SK-N-SH treated with all-trans-retinoic acid at 6 μM for 48 hours (cell line): ENCODE data around the gene IL17RB.

Source experiments
- ATAC-seq: fragments of 200-7000 bp; cut with Tn5 transposase; 3 replicates; pipeline ENCODE4 v1.9.1; 2020; ENCODE audit warnings: mild to moderate bottlenecking, moderate library complexity
- ARNTL ChIP-seq: fragments of 450-650 bp; formaldehyde crosslinking; IDR thresholded peaks from 2 replicates; pipeline ENCODE4 v1.5.0; 2020; ENCODE audit warnings: low read depth, mild to moderate bottlenecking, moderate library complexity, borderline replicate concordance
- BACH2 ChIP-seq: fragments of 250-450 bp; sonication (Bioruptor Pico); IDR thresholded peaks from 2 replicates; pipeline ENCODE4 v1.9.0; 2021; ENCODE audit warnings: mild to moderate bottlenecking, borderline replicate concordance
- CSDC2 ChIP-seq: fragments of 250-450 bp; sonication (Bioruptor Pico); IDR thresholded peaks from 2 replicates; pipeline ENCODE4 v1.5.0; 2020; ENCODE audit warnings: mild to moderate bottlenecking, moderate library complexity
- ESRRG ChIP-seq: fragments of 250-450 bp; sonication (Bioruptor Pico); IDR thresholded peaks from 2 replicates; pipeline ENCODE4 v1.6.1; 2021; ENCODE audit warnings: mild to moderate bottlenecking
- ISL1 ChIP-seq: fragments of 250-450 bp; sonication (Bioruptor Pico); IDR thresholded peaks from 2 replicates; pipeline ENCODE4 v2.1.2; 2022; ENCODE audit warnings: mild to moderate bottlenecking, moderate library complexity
- OSR1 ChIP-seq: fragments of 250-450 bp; sonication (Bioruptor Pico); IDR thresholded peaks from 2 replicates; pipeline ENCODE4 v1.8.0; 2022; ENCODE audit warnings: moderate library complexity, mild to moderate bottlenecking, inconsistent platforms
- PPARA ChIP-seq: fragments of 250-450 bp; sonication (Bioruptor Pico); IDR thresholded peaks from 2 replicates; pipeline ENCODE4 v1.5.0; 2020; ENCODE audit warnings: mild to moderate bottlenecking, borderline replicate concordance
- RARB ChIP-seq: fragments of 250-450 bp; sonication (Bioruptor Pico); IDR thresholded peaks from 2 replicates; pipeline ENCODE4 v1.8.0; 2021; ENCODE audit warnings: mild to moderate bottlenecking, moderate library complexity
- SNAI2 ChIP-seq: fragments of 250-450 bp; sonication (Bioruptor Pico); IDR thresholded peaks from 2 replicates; pipeline ENCODE4 v1.5.0; 2020; ENCODE audit warnings: mild to moderate bottlenecking, moderate library complexity
- TCF4 ChIP-seq: fragments of 250-450 bp; sonication (Bioruptor Pico); IDR thresholded peaks from 2 replicates; pipeline ENCODE4 v1.8.0; 2021; ENCODE audit warnings: mild to moderate bottlenecking, moderate library complexity, borderline replicate concordance
- TOX ChIP-seq: fragments of 250-450 bp; sonication (Bioruptor Pico); IDR thresholded peaks from 2 replicates; pipeline ENCODE4 v1.8.0; 2021; ENCODE audit warnings: mild to moderate bottlenecking, moderate library complexity, borderline replicate concordance
- ZFP3 ChIP-seq: fragments of 250-450 bp; sonication (Bioruptor Pico); IDR thresholded peaks from 2 replicates; pipeline ENCODE4 v1.5.0; 2020; ENCODE audit warnings: mild to moderate bottlenecking, moderate library complexity
- ZFP30 ChIP-seq: fragments of 450-650 bp; formaldehyde crosslinking; IDR thresholded peaks from 2 replicates; pipeline ENCODE4 v1.5.0; 2022; ENCODE audit warnings: mild to moderate bottlenecking, moderate library complexity
- ZNF565 ChIP-seq: fragments of 450-650 bp; formaldehyde crosslinking; conservative IDR thresholded peaks from 2 replicates; pipeline ENCODE4 v1.5.0; 2020; ENCODE audit warnings: low read depth, mild to moderate bottlenecking, moderate library complexity
- ZNF8 ChIP-seq: fragments of 450-650 bp; formaldehyde crosslinking; IDR thresholded peaks from 2 replicates; pipeline ENCODE4 v1.5.0; 2020; ENCODE audit warnings: mild to moderate bottlenecking, moderate library complexity
- TF ChIP-seq, protein P1 (sequence below): fragments of 250-450 bp; sonication (Bioruptor Pico); IDR thresholded peaks from 2 replicates; pipeline ENCODE4 v1.5.1; 2021; ENCODE audit warnings: mild to moderate bottlenecking, moderate library complexity
- TF ChIP-seq, protein P2 (sequence below): fragments of 250-450 bp; sonication (Bioruptor Pico); IDR thresholded peaks from 2 replicates; pipeline ENCODE4 v1.5.1; 2020; ENCODE audit warnings: low read depth, mild to moderate bottlenecking, moderate library complexity
- TF ChIP-seq, protein P3 (sequence below): fragments of 250-450 bp; sonication (Bioruptor Pico); IDR thresholded peaks from 2 replicates; pipeline ENCODE4 v1.5.0; 2020; ENCODE audit warnings: mild to moderate bottlenecking, moderate library complexity
- TF ChIP-seq, protein P4 (sequence below): fragments of 250-450 bp; sonication (Bioruptor Pico); IDR thresholded peaks from 2 replicates; pipeline ENCODE4 v1.8.0; 2020; ENCODE audit warnings: mild to moderate bottlenecking, moderate library complexity, borderline replicate concordance
- TF ChIP-seq, protein P5 (sequence below): fragments of 250-450 bp; sonication (Bioruptor Pico); IDR thresholded peaks from 2 replicates; pipeline ENCODE4 v1.8.0; 2021; ENCODE audit warnings: low read depth, mild to moderate bottlenecking, moderate library complexity, borderline replicate concordance

The IL17RB gene

DNA sequence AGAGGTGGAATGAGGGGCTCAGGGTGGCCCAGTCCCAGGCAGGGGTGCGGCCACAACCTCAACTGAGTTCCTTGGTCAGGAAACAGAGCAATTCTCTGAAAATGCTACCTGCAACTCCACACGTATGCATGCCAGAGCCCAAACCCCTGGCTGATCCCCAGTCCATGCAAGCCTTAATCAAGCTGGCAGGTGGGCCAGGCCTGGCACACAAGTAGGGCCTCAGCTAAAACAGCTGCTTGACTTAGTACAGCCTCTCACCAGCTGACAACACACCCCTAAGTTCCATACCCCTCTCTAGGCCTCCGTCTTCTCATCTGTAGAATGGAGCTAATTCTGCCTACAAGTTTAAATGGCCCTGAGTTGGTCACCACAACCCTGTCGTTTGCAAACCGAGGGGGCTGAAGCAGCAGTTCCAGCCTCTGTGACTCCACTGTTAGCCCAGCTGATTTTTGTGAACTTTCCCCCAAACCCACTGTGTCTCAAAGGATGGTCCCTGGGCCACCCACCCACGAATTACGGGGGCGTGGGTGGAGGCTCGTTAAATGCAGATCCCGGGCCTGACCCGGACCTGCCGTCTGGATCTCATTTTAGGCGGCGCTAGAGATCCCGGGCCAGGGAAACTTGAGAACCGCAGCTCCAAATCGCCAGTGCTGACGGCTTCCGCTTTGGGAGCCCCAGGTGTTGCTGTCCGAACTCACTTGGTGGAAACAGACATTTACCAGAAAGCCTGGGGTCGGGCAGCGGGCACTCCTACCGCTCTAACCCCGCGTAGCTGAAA lies 1.1 kb upstream of the IL17RB start:
- ATAC-seq, result no peak; the same call in 1 of the 3 replicates
- TF ChIP-seq ARNTL (CRISPR knock-in tag), result no peak
- no peak for TF ChIP-seq ISL1

DNA sequence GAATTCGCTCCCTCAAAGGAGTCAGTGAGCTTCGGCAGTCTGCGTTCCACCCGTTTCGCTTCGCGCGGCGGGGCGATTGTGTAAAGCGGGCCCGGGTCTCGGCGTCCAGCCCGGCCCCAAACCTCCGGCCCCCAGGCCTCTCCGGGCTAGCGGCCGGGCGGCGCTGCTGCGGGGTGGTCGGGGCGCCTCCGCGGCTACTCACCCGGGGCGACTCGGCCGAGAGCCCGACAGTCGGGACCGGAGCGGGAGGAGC lies 561 bp upstream of the IL17RB start:
- no peak for TF ChIP-seq ISL1
- no peak; the same call in 1 of the 3 replicates for ATAC-seq

DNA sequence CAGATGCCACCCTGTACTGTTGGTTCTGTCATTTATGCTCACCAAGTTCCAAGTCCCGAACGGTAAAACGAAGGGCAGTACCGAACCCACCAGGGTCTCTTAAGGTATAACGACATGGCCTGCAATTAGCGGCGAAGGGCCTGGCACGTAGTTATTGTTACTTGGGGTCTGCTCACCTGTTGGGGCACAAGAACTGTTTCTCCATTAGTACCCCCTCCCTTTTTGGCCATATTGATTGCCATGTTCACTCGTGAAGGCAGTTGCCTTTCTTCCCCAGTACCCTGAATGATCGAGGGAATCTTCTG lies 435 bp downstream of the IL17RB start:
- TF ChIP-seq BACH2, result no peak
- TF ChIP-seq ISL1, result no peak
- no peak for TF ChIP-seq ZNF565 (CRISPR knock-in tag)
- TF ChIP-seq TCF4, result no peak
- TF ChIP-seq SNAI2, result no peak
- no peak for TF ChIP-seq PPARA (CRISPR knock-in tag)
- TF ChIP-seq RARB, result no peak
- TF ChIP-seq ZFP3 (CRISPR knock-in tag), result no peak
- TF ChIP-seq, protein P1, sequence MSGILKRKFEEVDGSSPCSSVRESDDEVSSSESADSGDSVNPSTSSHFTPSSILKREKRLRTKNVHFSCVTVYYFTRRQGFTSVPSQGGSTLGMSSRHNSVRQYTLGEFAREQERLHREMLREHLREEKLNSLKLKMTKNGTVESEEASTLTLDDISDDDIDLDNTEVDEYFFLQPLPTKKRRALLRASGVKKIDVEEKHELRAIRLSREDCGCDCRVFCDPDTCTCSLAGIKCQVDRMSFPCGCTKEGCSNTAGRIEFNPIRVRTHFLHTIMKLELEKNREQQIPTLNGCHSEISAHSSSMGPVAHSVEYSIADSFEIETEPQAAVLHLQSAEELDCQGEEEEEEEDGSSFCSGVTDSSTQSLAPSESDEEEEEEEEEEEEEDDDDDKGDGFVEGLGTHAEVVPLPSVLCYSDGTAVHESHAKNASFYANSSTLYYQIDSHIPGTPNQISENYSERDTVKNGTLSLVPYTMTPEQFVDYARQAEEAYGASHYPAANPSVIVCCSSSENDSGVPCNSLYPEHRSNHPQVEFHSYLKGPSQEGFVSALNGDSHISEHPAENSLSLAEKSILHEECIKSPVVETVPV (CRISPR knock-in tag), result no peak
- TF ChIP-seq, protein P2, sequence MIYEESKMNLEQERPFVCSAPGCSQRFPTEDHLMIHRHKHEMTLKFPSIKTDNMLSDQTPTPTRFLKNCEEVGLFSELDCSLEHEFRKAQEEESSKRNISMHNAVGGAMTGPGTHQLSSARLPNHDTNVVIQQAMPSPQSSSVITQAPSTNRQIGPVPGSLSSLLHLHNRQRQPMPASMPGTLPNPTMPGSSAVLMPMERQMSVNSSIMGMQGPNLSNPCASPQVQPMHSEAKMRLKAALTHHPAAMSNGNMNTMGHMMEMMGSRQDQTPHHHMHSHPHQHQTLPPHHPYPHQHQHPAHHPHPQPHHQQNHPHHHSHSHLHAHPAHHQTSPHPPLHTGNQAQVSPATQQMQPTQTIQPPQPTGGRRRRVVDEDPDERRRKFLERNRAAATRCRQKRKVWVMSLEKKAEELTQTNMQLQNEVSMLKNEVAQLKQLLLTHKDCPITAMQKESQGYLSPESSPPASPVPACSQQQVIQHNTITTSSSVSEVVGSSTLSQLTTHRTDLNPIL (CRISPR knock-in tag), result no peak
- no peak for TF ChIP-seq ESRRG (CRISPR knock-in tag)
- TF ChIP-seq ARNTL (CRISPR knock-in tag), result no peak
- no peak for TF ChIP-seq ZFP30 (CRISPR knock-in tag)
- TF ChIP-seq ZNF8 (CRISPR knock-in tag), result no peak
- TF ChIP-seq OSR1 (CRISPR knock-in tag), result no peak
- TF ChIP-seq TOX, result no peak
- TF ChIP-seq CSDC2 (CRISPR knock-in tag), result no peak
- TF ChIP-seq, protein P3, sequence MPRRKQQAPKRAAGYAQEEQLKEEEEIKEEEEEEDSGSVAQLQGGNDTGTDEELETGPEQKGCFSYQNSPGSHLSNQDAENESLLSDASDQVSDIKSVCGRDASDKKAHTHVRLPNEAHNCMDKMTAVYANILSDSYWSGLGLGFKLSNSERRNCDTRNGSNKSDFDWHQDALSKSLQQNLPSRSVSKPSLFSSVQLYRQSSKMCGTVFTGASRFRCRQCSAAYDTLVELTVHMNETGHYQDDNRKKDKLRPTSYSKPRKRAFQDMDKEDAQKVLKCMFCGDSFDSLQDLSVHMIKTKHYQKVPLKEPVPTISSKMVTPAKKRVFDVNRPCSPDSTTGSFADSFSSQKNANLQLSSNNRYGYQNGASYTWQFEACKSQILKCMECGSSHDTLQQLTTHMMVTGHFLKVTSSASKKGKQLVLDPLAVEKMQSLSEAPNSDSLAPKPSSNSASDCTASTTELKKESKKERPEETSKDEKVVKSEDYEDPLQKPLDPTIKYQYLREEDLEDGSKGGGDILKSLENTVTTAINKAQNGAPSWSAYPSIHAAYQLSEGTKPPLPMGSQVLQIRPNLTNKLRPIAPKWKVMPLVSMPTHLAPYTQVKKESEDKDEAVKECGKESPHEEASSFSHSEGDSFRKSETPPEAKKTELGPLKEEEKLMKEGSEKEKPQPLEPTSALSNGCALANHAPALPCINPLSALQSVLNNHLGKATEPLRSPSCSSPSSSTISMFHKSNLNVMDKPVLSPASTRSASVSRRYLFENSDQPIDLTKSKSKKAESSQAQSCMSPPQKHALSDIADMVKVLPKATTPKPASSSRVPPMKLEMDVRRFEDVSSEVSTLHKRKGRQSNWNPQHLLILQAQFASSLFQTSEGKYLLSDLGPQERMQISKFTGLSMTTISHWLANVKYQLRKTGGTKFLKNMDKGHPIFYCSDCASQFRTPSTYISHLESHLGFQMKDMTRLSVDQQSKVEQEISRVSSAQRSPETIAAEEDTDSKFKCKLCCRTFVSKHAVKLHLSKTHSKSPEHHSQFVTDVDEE (CRISPR knock-in tag), result no peak
- TF ChIP-seq, protein P4, sequence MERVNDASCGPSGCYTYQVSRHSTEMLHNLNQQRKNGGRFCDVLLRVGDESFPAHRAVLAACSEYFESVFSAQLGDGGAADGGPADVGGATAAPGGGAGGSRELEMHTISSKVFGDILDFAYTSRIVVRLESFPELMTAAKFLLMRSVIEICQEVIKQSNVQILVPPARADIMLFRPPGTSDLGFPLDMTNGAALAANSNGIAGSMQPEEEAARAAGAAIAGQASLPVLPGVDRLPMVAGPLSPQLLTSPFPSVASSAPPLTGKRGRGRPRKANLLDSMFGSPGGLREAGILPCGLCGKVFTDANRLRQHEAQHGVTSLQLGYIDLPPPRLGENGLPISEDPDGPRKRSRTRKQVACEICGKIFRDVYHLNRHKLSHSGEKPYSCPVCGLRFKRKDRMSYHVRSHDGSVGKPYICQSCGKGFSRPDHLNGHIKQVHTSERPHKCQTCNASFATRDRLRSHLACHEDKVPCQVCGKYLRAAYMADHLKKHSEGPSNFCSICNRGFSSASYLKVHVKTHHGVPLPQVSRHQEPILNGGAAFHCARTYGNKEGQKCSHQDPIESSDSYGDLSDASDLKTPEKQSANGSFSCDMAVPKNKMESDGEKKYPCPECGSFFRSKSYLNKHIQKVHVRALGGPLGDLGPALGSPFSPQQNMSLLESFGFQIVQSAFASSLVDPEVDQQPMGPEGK (CRISPR knock-in tag), result no peak
- TF ChIP-seq, protein P5, sequence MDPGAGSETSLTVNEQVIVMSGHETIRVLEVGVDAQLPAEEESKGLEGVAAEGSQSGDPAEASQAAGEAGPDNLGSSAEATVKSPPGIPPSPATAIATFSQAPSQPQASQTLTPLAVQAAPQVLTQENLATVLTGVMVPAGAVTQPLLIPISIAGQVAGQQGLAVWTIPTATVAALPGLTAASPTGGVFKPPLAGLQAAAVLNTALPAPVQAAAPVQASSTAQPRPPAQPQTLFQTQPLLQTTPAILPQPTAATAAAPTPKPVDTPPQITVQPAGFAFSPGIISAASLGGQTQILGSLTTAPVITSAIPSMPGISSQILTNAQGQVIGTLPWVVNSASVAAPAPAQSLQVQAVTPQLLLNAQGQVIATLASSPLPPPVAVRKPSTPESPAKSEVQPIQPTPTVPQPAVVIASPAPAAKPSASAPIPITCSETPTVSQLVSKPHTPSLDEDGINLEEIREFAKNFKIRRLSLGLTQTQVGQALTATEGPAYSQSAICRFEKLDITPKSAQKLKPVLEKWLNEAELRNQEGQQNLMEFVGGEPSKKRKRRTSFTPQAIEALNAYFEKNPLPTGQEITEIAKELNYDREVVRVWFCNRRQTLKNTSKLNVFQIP, result no peak
- ATAC-seq, result no peak

DNA sequence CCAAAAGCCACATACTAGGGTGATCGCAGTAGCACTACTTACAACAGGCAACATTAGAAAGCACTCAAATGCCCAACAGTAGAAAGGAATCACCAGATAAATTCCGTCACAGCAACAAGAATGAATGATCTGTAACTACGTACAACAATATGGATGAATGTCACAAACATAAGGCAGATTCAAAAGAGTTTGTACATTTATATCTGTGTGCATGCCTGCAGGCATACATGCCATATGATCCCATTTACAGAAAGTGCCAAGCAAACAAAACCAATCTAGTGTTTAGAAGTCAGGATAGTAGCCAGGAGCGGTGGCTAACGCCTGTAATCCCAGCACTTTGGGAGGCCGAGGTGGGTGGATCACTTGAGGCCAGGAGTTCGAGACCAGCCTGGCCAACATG lies 3.5 kb downstream of the IL17RB start:
- ATAC-seq, result no peak
- TF ChIP-seq OSR1 (CRISPR knock-in tag) (no peak), TOX (no peak), BACH2 (no peak), ISL1 (no peak), RARB (no peak), ARNTL (CRISPR knock-in tag) (no peak), ZFP30 (CRISPR knock-in tag) (no peak)
- TF ChIP-seq, protein P5, result no peak
- TF ChIP-seq, protein P1 (CRISPR knock-in tag), result no peak
- TF ChIP-seq, protein P2 (CRISPR knock-in tag), result no peak
